Fibroblast of pulmonary artery (primary cell): Measurements from ENCODE around the gene ZNF362.
A peak's percentile ranks its signal among the peaks of the same experiment; 100 is the strongest.

ENCODE experiments used
- DNase-seq: peaks from one replicate; pipeline ENCODE4 v3.0.0-alpha.2; 2010; ENCODE audit warnings: low read depth
- H3K4me3 ChIP-seq: replicated peaks from 2 replicates; pipeline ENCODE4 v1.5.1; 2011; ENCODE audit warnings: low read depth, mild to moderate bottlenecking, control low read depth, low read length, moderate library complexity
- TF ChIP-seq, protein P1 (sequence below): IDR thresholded peaks from 2 replicates; pipeline ENCODE4 v1.5.1; 2011; ENCODE audit warnings: mild to moderate bottlenecking, control low read depth, low read length, inconsistent platforms; ENCODE audit errors: missing control alignments

ZNF362 gene

DNA sequence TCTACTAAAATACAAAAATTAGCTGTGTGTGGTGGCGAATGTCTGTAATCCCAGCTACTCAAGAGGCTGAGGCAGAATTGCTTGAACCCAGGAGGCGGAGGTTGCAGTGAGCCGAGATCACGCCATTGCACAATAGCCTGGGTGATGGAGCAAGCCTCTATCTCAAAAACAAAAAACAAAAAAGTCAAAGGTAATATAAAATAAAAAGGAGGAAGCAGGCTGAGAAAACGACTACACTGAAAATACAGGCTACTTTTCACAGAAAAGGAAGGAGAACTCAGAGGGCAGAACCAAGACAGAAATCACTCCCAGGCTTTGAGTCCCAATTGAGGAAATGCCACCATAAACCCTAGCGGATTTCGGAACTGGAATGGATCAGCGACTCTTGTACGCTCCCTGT is 70.5 kb downstream of the ZNF362 start:
- TF ChIP-seq, protein P1, sequence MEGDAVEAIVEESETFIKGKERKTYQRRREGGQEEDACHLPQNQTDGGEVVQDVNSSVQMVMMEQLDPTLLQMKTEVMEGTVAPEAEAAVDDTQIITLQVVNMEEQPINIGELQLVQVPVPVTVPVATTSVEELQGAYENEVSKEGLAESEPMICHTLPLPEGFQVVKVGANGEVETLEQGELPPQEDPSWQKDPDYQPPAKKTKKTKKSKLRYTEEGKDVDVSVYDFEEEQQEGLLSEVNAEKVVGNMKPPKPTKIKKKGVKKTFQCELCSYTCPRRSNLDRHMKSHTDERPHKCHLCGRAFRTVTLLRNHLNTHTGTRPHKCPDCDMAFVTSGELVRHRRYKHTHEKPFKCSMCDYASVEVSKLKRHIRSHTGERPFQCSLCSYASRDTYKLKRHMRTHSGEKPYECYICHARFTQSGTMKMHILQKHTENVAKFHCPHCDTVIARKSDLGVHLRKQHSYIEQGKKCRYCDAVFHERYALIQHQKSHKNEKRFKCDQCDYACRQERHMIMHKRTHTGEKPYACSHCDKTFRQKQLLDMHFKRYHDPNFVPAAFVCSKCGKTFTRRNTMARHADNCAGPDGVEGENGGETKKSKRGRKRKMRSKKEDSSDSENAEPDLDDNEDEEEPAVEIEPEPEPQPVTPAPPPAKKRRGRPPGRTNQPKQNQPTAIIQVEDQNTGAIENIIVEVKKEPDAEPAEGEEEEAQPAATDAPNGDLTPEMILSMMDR = no peak
- no peak for DNase-seq
- H3K4me3 ChIP-seq = no peak overlapping the region

DNA sequence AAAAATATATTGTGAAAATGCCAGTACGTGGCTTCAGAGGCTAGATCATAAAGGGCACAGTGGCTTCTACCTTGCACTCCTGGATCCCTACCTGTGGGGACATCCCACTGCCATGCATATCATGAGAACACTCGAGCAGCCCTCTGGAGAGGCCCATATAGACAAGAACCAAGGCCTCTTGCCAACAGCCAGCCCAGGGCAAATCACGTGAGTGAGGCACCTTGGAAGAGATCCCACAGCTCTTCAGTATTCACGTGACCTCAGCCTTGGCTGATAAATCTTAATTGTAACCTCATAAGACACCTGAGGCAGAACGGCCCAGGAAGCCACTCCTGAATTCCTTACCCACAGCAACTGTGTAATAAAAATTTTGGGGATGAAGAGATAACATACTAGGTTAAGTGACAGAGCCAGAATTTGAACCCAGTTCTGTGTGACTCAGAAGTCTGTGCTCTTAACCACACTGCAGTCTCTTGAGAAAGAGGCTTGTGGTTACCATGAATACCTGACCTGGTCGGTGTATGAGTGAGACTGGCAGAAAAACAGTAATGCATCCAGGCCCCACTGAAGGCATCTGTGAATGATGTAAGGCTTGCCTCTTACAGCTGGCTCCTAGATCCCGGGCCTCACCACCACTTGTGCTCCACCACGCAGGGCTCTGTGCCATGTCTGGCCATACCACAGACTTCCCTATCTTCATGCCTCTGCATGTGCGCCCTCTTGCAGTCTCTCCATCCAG is 71.5 kb downstream of the ZNF362 start:
- TF ChIP-seq, protein P1 = no peak
- H3K4me3 ChIP-seq = no peak overlapping the region
- DNase-seq = peak; percentile 95

DNA sequence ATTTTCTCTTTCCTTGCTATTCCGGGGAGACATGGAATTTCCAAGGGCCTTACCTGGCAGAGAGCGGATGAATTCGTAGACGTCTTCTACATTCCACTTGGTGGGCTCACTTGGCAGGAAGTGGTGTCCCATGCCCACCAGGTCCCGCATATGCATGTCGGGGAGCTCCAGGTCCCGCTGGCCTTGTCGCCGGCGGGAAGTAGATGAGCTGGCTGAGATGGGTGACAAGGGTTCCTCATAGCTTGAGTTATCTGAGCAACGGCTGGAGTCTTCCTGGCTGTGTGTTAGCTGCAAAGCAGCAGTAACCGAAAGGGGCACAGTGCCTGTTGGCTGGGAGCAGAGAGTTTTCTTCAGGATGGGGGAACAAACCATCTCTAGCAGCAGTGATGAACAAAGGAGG is 72.5 kb downstream of the ZNF362 start:
- DNase-seq = no peak
- TF ChIP-seq, protein P1 = no peak

DNA sequence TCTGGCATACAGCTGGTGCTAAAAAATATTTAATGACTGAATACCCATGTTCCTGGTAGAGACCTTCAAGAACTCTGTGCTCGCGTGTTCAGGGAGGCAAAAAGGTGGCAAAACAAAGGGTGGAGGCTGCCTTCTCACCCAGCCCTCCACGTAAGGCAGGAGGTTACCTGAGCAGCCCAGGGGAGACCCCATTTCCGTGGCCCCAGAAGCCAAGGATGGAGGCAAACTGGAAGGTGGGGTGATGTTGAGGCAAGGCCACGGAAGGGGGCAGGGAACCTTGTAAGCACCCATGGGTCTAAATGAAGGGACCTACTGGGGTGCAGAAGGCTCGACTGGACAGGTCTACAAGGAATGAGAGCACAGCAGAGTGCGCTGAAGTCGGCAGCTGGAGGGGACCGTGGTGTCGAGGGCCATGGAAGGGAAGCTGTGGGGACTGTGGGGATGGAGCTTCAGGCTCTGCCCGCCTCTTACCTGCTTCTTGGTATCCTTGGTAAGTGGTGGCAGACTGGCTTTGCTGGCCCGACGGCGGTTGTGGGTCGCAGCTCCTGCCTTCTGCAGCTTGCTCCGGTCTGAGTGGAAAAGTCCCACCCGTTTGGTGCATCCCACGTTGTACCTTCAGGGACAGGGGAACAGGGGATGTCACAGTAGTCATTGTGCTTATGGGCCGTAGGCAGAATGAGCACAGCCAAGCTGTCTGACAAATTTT is 73.5 kb downstream of the ZNF362 start:
- TF ChIP-seq, protein P1 = no peak
- H3K4me3 ChIP-seq = no peak overlapping the region
- no peak for DNase-seq

More for the DNA sequence above, 72.5 kb downstream of the ZNF362 start:
- no peak overlapping the region for H3K4me3 ChIP-seq

DNA sequence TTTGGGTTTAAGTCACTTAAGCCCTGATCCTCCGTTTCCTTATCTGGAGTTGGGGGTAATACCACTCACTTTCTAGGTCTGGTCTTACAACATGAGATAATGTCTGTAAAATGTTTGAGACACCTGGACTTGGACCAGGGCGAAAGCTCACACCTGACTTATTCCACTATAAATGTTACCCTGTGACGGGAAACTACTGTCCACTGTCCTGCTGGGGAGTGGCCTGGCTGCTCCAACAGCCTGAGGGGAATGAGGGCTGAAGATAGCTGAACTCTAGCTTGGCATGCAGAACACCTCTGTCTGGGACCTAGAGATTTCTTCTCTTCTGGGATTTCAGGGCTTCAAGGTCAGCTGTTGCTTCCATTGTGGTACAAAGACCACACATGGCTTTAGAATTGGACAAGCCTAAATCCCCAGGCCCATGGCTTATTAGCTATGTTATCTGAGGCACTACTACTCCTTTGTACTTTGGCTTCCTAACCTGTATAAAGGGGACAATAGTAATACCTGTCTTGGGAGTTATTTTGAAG is 74.1 kb downstream of the ZNF362 start:
- H3K4me3 ChIP-seq = no peak overlapping the region
- DNase-seq = no peak
- TF ChIP-seq, protein P1 = no peak

DNA sequence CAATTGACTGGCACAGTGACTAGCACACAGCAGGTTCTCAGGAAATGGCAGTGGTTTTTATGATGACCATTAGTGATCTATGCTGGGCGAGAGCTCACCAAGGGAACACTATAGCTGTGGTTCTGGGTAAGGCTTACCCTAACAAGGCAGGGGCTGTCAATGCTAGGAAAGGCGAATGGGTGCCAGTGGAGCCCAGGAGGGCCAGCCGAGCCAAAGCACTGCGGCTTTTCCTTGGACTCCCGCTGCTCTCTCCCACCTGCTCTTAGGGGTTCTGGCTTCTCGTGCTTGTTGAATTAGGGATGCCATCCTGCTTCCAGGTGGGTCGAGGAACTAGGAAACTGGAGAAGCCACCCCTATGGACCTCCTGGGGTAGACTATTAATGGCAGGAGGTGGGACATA is 74.6 kb downstream of the ZNF362 start:
- TF ChIP-seq, protein P1 = no peak
- no peak overlapping the region for H3K4me3 ChIP-seq
- DNase-seq = no peak
